Measurements from ENCODE around the gene MRGPRE. TPM values are rescaled to one million over a fixed set of nuclear protein-coding genes. Genes with fewer than 3 reads are reported as not detected.

The MRGPRE gene
- total and polyA plus RNA-seq, 2 experiments from 2014 or later, result not detected

DNA sequence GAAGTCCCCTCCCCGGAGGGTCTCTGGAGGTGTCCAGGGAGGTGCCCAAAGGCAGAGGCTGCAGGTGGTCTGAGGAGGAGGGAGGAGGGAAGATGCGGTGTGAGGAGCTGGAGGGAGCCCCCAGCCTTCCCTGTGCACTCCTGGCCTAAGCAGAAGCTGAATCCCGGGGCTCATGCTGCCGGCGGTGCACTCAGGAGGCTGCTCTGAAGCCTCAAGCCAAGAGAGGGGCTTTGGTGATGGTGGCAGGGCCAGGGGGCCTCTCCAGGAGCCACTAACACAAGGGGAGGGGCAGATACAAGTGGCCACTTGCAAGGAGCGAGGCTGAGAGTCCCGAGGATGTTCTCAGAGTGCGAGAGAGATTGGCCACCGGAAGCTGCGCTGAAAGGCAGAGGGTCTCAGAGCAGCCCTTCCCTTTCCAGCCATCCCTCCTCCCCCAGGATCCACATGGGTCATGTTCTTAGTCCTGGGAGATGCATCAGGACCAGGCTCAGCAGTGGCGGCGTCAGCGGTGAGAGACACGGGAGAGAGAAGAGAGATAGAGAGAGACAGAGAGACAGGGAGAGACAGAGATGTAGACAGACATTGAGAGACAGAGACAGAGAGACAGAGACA is 12.8 kb downstream of the MRGPRE start:
- TF ChIP-seq EZH2phosphoT487 (IDR thresholded peaks at IDR 0.05; ENCODE audit: insufficient read depth, low read depth), result no peak
- no peak for TF ChIP-seq EZH2 (IDR thresholded peaks at IDR 0.05; ENCODE audit: insufficient read depth, poor library complexity, severe bottlenecking)
- no peak for DNase-seq
- Histone ChIP-seq H3K79me2 (ENCODE audit: insufficient read depth) (no peaks in the 10 kb centered on the region), H4K20me1 (ENCODE audit: insufficient read depth) (no peaks in the 10 kb centered on the region), H3K9me2 (ENCODE audit: insufficient read depth) (no peaks in the 10 kb centered on the region), H3K27me3 (replicated peaks; ENCODE audit: insufficient read depth) (peaks cover 16% of the 10 kb centered on the region), H3K4me1 (ENCODE audit: insufficient read depth) (no peaks in the 10 kb centered on the region), H3K4me2 (ENCODE audit: unreplicated experiment) (no peak overlapping the region), H2AFZ (no peak overlapping the region), H3K4me3 (no peak overlapping the region), H3K9ac (no peak overlapping the region), H3K9me3 (ENCODE audit: low read depth) (no peaks in the 10 kb centered on the region), H3F3A (ENCODE audit: insufficient read depth) (no peaks in the 10 kb centered on the region), H3K27ac (no peak overlapping the region), H3K36me3 (ENCODE audit: low read depth) (no peaks in the 10 kb centered on the region)
- in situ Hi-C loops (cut with MboI), result no loop called here
- WGBS, 2 experiments (ENCODE audit: low coverage in 1 of 2, low lambda C conversion rate in 2 of 2, missing lambda C conversion rate in 2 of 2), result 41 to 43% methylated on average over 10 to 12 of the region's 14 CpGs

DNA sequence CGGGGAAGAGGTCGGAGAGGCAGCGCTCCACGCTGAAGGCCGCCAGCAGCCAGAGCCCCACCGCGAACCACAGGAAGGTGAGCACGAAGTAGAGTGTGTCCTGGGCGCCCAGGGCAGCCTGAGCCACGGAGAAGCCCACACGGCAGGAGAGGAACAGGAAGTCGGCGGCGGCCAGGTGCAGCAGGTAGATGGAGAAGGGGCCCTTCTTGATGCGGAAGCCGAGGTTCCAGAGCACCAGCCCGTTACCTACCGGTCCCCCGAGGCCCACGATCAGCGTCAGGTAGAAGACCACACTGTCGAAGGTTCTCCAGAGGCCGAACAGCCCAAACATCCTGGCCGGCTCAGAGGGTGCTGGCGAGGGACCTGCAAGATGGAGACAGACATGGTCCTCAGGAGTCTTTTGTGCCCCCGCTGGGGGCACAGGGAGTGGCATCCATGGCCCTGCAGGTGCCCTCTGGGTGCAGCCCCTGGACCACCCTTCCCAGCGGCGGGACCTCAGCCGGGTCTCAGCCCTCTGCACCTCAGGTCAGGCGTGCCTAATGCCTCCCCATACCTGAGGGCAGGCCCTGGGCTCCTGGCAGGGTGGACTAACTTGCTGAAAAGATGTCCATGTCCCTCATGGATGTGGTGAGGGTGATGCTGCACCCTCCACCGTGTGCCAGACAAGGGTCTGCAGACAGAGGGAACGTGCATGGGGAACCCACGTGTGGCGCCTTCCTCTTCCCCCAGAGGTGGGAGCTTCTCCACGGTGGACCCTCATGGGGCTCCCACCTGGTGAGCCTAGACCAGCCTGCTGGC is 13.5 kb downstream of the MRGPRE start, which contains the start of gene MRGPRG:
TSS of gene MRGPRG (minus strand) at position 331 of the 798 bp plus-strand sequence. CDS start at position 331, 0 bp downstream.
- Histone ChIP-seq H3K9me2 (ENCODE audit: insufficient read depth) (no peaks in the 10 kb centered on the region), H3K27ac (no peak within 1 kb of the TSS), H4K20me1 (ENCODE audit: insufficient read depth) (no peaks in the 10 kb centered on the region), H3K4me1 (ENCODE audit: insufficient read depth) (no peaks in the 10 kb centered on the region), H2AFZ (no peak within 1 kb of the TSS), H3K9ac (no peak within 1 kb of the TSS), H3K9me3 (ENCODE audit: low read depth) (no peaks in the 10 kb centered on the region), H3K4me3 (no peak within 1 kb of the TSS), H3K4me2 (ENCODE audit: unreplicated experiment) (no peak within 1 kb of the TSS), H3K36me3 (ENCODE audit: low read depth) (no peaks in the 10 kb centered on the region), H3K27me3 (replicated peaks; ENCODE audit: insufficient read depth) (peaks cover 12% of the 10 kb centered on the region), H3K79me2 (ENCODE audit: insufficient read depth) (no peaks in the 10 kb centered on the region), H3F3A (ENCODE audit: insufficient read depth) (no peaks in the 10 kb centered on the region)
- no peak for DNase-seq
- no peak for TF ChIP-seq EZH2phosphoT487 (IDR thresholded peaks at IDR 0.05; ENCODE audit: insufficient read depth, low read depth)
- TF ChIP-seq EZH2 (IDR thresholded peaks at IDR 0.05; ENCODE audit: insufficient read depth, poor library complexity, severe bottlenecking), result no peak
- in situ Hi-C loops (cut with MboI), result no loop called here
- 66 to 67% methylated on average over 19 to 20 of the region's 35 CpGs for WGBS, 2 experiments (ENCODE audit: low coverage in 1 of 2, low lambda C conversion rate in 2 of 2, missing lambda C conversion rate in 2 of 2)

DNA sequence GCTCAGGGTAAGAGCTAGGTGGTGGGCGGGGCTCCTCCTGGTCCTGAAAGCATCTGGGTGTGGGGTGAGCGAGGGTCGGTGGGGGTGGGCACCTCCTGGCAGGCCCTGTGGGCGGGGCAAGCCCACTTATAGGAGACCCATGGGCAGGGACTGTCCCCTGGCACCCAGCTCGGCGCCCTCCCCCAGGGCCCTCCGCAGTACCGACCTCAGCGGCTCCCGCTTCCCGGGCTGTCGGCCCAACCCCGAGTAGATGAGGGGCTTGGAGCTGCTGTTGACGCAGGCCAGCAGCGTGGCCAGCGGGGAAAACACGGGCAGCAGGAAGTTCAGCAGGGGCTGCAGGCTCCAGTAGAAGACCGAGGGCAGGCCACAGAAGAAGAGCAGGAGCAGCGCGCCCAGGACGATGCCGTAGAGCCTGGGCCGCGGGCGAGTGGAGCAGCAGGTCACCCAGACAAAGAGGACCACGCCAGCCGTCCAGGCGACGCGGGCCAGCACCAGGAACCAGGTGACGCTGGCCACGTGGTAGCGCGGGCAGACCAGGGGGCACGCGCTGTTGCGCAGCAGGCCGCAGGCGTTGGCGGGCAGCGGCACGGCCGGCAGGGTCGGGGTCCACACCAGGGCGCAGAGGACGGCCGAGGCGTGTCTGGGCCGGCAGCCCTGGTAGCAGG is 14.3 kb downstream of the MRGPRE start:
- H3K9ac ChIP-seq, result no peak overlapping the region
- TF ChIP-seq EZH2 (IDR thresholded peaks at IDR 0.05; ENCODE audit: insufficient read depth, poor library complexity, severe bottlenecking), result no peak
- no peak for TF ChIP-seq EZH2phosphoT487 (IDR thresholded peaks at IDR 0.05; ENCODE audit: insufficient read depth, low read depth)

DNA sequence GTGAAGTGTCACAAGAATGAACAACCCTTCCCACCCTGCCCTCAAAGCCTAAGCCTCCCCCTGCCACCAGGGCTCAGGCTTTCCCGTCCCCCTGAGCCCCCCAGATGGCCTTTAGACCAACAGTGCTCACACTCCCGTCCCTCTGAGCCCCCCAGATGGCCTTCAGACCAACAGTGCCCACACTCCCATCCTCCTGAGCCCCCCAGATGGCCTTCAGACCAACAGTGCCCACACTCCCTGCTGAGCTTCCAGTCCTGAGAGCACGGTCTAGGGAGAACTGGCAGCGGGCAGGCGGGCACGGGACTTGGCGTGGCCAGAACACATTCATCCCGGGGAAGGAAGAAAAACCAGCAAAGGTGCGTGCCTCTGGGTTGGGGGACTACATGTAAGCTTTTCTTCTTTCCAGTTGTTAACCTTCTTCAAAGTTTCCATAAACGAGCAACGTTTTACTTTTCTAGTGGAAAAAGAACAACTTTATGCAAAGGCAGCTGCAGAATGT is 16.1 kb downstream of the MRGPRE start:
- Histone ChIP-seq H3K4me1 (ENCODE audit: insufficient read depth) (no peaks in the 10 kb centered on the region), H3K9me2 (ENCODE audit: insufficient read depth) (no peaks in the 10 kb centered on the region), H3K79me2 (ENCODE audit: insufficient read depth) (no peaks in the 10 kb centered on the region), H3K36me3 (ENCODE audit: low read depth) (no peaks in the 10 kb centered on the region), H3F3A (ENCODE audit: insufficient read depth) (no peaks in the 10 kb centered on the region), H3K9ac (no peak overlapping the region), H4K20me1 (ENCODE audit: insufficient read depth) (no peaks in the 10 kb centered on the region), H3K27ac (no peak overlapping the region), H2AFZ (no peak overlapping the region), H3K4me2 (ENCODE audit: unreplicated experiment) (no peak overlapping the region), H3K27me3 (replicated peaks; ENCODE audit: insufficient read depth) (peaks cover 18% of the 10 kb centered on the region; the same call in 1 of the 2 replicates), H3K4me3 (no peak overlapping the region), H3K9me3 (ENCODE audit: low read depth) (no peaks in the 10 kb centered on the region)
- WGBS, 2 experiments (ENCODE audit: low coverage in 1 of 2, low lambda C conversion rate in 2 of 2, missing lambda C conversion rate in 2 of 2), result 57 to 62% methylated on average over 11 of the region's 11 CpGs
- TF ChIP-seq EZH2phosphoT487 (IDR thresholded peaks at IDR 0.05; ENCODE audit: insufficient read depth, low read depth) (no peak), EZH2 (IDR thresholded peaks at IDR 0.05; ENCODE audit: insufficient read depth, poor library complexity, severe bottlenecking) (no peak)
- in situ Hi-C loops (cut with MboI), result no loop called here
- DNase-seq, result no peak

More for the DNA sequence above, 14.3 kb downstream of the MRGPRE start:
- H3K4me3 ChIP-seq, result no peak overlapping the region
- no peaks in the 10 kb centered on the region for H3F3A ChIP-seq (ENCODE audit: insufficient read depth)
- no peak overlapping the region for H2AFZ ChIP-seq
- no peaks in the 10 kb centered on the region for H3K9me2 ChIP-seq (ENCODE audit: insufficient read depth)
- H3K4me2 ChIP-seq (ENCODE audit: unreplicated experiment), result no peak overlapping the region
- H3K27me3 ChIP-seq (replicated peaks; ENCODE audit: insufficient read depth), result peaks cover 8% of the 10 kb centered on the region; the same call in 1 of the 2 replicates
- WGBS, 2 experiments (ENCODE audit: low coverage in 1 of 2, low lambda C conversion rate in 2 of 2, missing lambda C conversion rate in 2 of 2), result 79 to 93% methylated on average over 14 to 38 of the region's 49 CpGs
- no peaks in the 10 kb centered on the region for H3K79me2 ChIP-seq (ENCODE audit: insufficient read depth)
- in situ Hi-C loops (cut with MboI), result no loop called here
- no peaks in the 10 kb centered on the region for H3K4me1 ChIP-seq (ENCODE audit: insufficient read depth)
- H3K27ac ChIP-seq, result no peak overlapping the region
- no peaks in the 10 kb centered on the region for H3K9me3 ChIP-seq (ENCODE audit: low read depth)
- no peaks in the 10 kb centered on the region for H3K36me3 ChIP-seq (ENCODE audit: low read depth)
- no peak for DNase-seq
- H4K20me1 ChIP-seq (ENCODE audit: insufficient read depth), result no peaks in the 10 kb centered on the region

Data from GM23248 (cell line).